Keratinocyte (primary cell): Measurements from ENCODE around the gene NAPA.

ENCODE experiments used
- EZH2 ChIP-seq: IDR thresholded peaks from one replicate; pipeline ENCODE4 v1.6.1; 2012; ENCODE audit warnings: inconsistent platforms, mild to moderate bottlenecking, low read length, moderate library complexity
- TF ChIP-seq, protein P1 (sequence below), 3 experiments: IDR thresholded peaks in 1 of 3; conservative IDR thresholded peaks in 1 of 3; optimal IDR thresholded peaks in 1 of 3; 2 replicates in 2 of 3; 3 replicates in 1 of 3; pipeline versions ENCODE3 to v1.5.1; 2011; ENCODE audit warnings: low read length in 3 of 3, mild to moderate bottlenecking in 3 of 3, moderate library complexity in 2 of 3, control low read depth in 1 of 3, inconsistent platforms in 1 of 3; ENCODE audit not compliant: insufficient read depth in 2 of 3; ENCODE audit errors: extremely low read depth in 1 of 3

- no peak for TF ChIP-seq EZH2
- TF ChIP-seq, protein P1, sequence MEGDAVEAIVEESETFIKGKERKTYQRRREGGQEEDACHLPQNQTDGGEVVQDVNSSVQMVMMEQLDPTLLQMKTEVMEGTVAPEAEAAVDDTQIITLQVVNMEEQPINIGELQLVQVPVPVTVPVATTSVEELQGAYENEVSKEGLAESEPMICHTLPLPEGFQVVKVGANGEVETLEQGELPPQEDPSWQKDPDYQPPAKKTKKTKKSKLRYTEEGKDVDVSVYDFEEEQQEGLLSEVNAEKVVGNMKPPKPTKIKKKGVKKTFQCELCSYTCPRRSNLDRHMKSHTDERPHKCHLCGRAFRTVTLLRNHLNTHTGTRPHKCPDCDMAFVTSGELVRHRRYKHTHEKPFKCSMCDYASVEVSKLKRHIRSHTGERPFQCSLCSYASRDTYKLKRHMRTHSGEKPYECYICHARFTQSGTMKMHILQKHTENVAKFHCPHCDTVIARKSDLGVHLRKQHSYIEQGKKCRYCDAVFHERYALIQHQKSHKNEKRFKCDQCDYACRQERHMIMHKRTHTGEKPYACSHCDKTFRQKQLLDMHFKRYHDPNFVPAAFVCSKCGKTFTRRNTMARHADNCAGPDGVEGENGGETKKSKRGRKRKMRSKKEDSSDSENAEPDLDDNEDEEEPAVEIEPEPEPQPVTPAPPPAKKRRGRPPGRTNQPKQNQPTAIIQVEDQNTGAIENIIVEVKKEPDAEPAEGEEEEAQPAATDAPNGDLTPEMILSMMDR (optimal IDR thresholded peaks at IDR 0.05 in 1 of 3, IDR thresholded peaks at IDR 0.05 in 1 of 3, conservative IDR thresholded peaks at IDR 0.05 in 1 of 3; ENCODE audit: extremely low read depth in 1 of 3, insufficient read depth in 2 of 3, low read length in 3 of 3), result no peak
Observed at GRCh38 chr19:47512183-47512947, 2.5 kb downstream of the NAPA start.
